ENCODE results near the gene FTCDNL1. TPM values are rescaled to one million over a fixed set of nuclear protein-coding genes. Genes with fewer than 3 reads are reported as not detected.

FTCDNL1 gene
- total RNA-seq, 1 experiment from 2014 or later, result 7.6 TPM

- in situ Hi-C loops (cut with HindIII; ENCODE audit: low pct_unique_long_range_greater_than_20kb, low sequenced_read_pairs), result no loop called here
- DNase-seq (ENCODE audit: low read depth, low spot score), result no peak
Observed at GRCh38 chr2:199727306-199727705, 123.7 kb downstream of the FTCDNL1 start.

GRCh38 chr2:199718074-199718473 lies 132.9 kb downstream of the FTCDNL1 start:
- in situ Hi-C loops (cut with HindIII; ENCODE audit: low pct_unique_long_range_greater_than_20kb, low sequenced_read_pairs), result no loop called here
- no peak for DNase-seq (ENCODE audit: low read depth, low spot score)

GRCh38 chr2:199717587-199717907 lies 133.4 kb downstream of the FTCDNL1 start:
- DNase-seq (ENCODE audit: low read depth, low spot score), result no peak
- in situ Hi-C loops (cut with HindIII; ENCODE audit: low pct_unique_long_range_greater_than_20kb, low sequenced_read_pairs), result no loop called here

GRCh38 chr2:199716807-199717586 lies 134.0 kb downstream of the FTCDNL1 start:
- in situ Hi-C loops (cut with HindIII; ENCODE audit: low pct_unique_long_range_greater_than_20kb, low sequenced_read_pairs), result no loop called here
- DNase-seq (ENCODE audit: low read depth, low spot score), result no peak

GRCh38 chr2:199713746-199714145 lies 137.2 kb downstream of the FTCDNL1 start:
- no peak for DNase-seq (ENCODE audit: low read depth, low spot score)
- in situ Hi-C loops (cut with HindIII; ENCODE audit: low pct_unique_long_range_greater_than_20kb, low sequenced_read_pairs), result no loop called here

GRCh38 chr2:199710551-199710950 lies 140.4 kb downstream of the FTCDNL1 start:
- DNase-seq (ENCODE audit: low read depth, low spot score), result no peak
- in situ Hi-C loops (cut with HindIII; ENCODE audit: low pct_unique_long_range_greater_than_20kb, low sequenced_read_pairs), result no loop called here

Small RNA genes within 50 kb of the gene (small RNA-seq; reads per million reads assigned to genes)
- gene AC108032.1, result 0 reads per million in 2 experiments
- 0 reads per million in 2 experiments for gene RN7SL717P

Other genes with a start within 250 kb of the FTCDNL1 start
- gene C2orf69, start 60.1 kb upstream of the FTCDNL1 start, total RNA-seq (2014; rRNA removed; shearing (Covaris generic)), result 11.2 and 11.4 TPM in 2 replicates
- 15.2 and 15.8 TPM in 2 replicates for gene TYW5, start 104.3 kb upstream of the FTCDNL1 start, total RNA-seq (2014; rRNA removed; shearing (Covaris generic))
- 32.4 and 37.4 TPM in 2 replicates for gene MAIP1, start 104.4 kb upstream of the FTCDNL1 start, total RNA-seq (2014; rRNA removed; shearing (Covaris generic))